Measurements from ENCODE around the gene PKD2. TPM values are rescaled to one million over a fixed set of nuclear protein-coding genes. Genes with fewer than 3 reads are reported as not detected.

The PKD2 gene
- total RNA-seq, 1 experiment from 2014 or later: 38.4 TPM

DNA sequence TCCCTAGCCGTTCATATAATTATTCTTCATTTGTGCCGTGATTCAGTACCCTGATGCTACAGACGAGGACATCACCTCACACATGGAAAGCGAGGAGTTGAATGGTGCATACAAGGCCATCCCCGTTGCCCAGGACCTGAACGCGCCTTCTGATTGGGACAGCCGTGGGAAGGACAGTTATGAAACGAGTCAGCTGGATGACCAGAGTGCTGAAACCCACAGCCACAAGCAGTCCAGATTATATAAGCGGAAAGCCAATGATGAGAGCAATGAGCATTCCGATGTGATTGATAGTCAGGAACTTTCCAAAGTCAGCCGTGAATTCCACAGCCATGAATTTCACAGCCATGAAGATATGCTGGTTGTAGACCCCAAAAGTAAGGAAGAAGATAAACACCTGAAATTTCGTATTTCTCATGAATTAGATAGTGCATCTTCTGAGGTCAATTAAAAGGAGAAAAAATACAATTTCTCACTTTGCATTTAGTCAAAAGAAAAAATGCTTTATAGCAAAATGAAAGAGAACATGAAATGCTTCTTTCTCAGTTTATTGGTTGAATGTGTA lies 24.9 kb upstream of the PKD2 start:
- Histone ChIP-seq H3K27me3 (ENCODE audit: insufficient read depth, low read length) (no peaks in the 10 kb centered on the region), H2BK15ac (ENCODE audit: low read depth, low read length) (no peak overlapping the region), H3K18ac (ENCODE audit: insufficient read length, low read depth, low read length) (no peak overlapping the region), H3K4me1 (ENCODE audit: insufficient read depth, low read length) (no peaks in the 10 kb centered on the region), H3K23me2 (ENCODE audit: insufficient read length, low read depth, low read length, poor library complexity, severe bottlenecking) (no peaks in the 10 kb centered on the region), H3K79me1 (ENCODE audit: insufficient read depth, low read depth, low read length, poor library complexity, severe bottlenecking) (no peaks in the 10 kb centered on the region), H3K79me2 (ENCODE audit: insufficient read depth, low read length) (no peaks in the 10 kb centered on the region), H3K27ac (ENCODE audit: insufficient read length, low read depth, low read length) (no peak overlapping the region), H2BK20ac (ENCODE audit: low read depth, low read length, poor library complexity, severe bottlenecking) (no peak overlapping the region), H2BK120ac (ENCODE audit: low read depth, low read length, poor library complexity, severe bottlenecking) (no peak overlapping the region), H2BK12ac (ENCODE audit: insufficient read length, low read depth, low read length) (no peak overlapping the region), H4K20me1 (ENCODE audit: control insufficient read depth, insufficient read depth, insufficient read length) (no peaks in the 10 kb centered on the region), H3K9me3 (ENCODE audit: control insufficient read depth, low read depth, low read length) (no peaks in the 10 kb centered on the region), H4K91ac (ENCODE audit: insufficient read length, low read depth, low read length) (no peak overlapping the region), H2BK5ac (ENCODE audit: insufficient read length, low read length) (no peak overlapping the region), H3K56ac (ENCODE audit: insufficient read length, low read depth, low read length) (no peak overlapping the region), H3K14ac (ENCODE audit: insufficient read depth, low read length) (no peak overlapping the region), H2AK5ac (ENCODE audit: insufficient read length, low read length) (no peak overlapping the region), H3K4ac (ENCODE audit: low read depth, low read length) (no peak overlapping the region), H3K4me2 (ENCODE audit: insufficient read depth, insufficient read length, low read length) (no peak overlapping the region), H3K9ac (ENCODE audit: extremely low read depth, insufficient read length, low read length) (no peak overlapping the region), H2AFZ (ENCODE audit: low read length) (no peak overlapping the region), H4K8ac (replicated peaks; ENCODE audit: insufficient read length, low read depth, low read length) (no peak overlapping the region), H3T11ph (ENCODE audit: low read length) (no peak overlapping the region), H4K5ac (ENCODE audit: insufficient read length, low read depth, low read length) (no peak overlapping the region), H3K23ac (ENCODE audit: insufficient read length, low read depth, low read length) (no peak overlapping the region)
- Mint-ChIP-seq H3K4me1 (peaks cover 5 to 13% of the 10 kb centered on the region in 2 experiments), H3K4me3 (no peak overlapping the region), H3K27me3 (ENCODE audit: low read depth) (no peaks in the 10 kb centered on the region), H3K36me3 (ENCODE audit: insufficient read depth in 1 of 3, low read depth in 3 of 3) (peaks cover 0 to 8% (median 2%) of the 10 kb centered on the region in 3 experiments; a peak in 4 of 7 replicates), H3K27ac (no peak overlapping the region), H3K9me3 (no peaks in the 10 kb centered on the region)
- DNase-seq: no peak
- WGBS (ENCODE audit: extremely low coverage, insufficient read length, low lambda C conversion rate): no CpG with 5 or more reads among the region's 13 CpGs
- TF ChIP-seq, protein P1, sequence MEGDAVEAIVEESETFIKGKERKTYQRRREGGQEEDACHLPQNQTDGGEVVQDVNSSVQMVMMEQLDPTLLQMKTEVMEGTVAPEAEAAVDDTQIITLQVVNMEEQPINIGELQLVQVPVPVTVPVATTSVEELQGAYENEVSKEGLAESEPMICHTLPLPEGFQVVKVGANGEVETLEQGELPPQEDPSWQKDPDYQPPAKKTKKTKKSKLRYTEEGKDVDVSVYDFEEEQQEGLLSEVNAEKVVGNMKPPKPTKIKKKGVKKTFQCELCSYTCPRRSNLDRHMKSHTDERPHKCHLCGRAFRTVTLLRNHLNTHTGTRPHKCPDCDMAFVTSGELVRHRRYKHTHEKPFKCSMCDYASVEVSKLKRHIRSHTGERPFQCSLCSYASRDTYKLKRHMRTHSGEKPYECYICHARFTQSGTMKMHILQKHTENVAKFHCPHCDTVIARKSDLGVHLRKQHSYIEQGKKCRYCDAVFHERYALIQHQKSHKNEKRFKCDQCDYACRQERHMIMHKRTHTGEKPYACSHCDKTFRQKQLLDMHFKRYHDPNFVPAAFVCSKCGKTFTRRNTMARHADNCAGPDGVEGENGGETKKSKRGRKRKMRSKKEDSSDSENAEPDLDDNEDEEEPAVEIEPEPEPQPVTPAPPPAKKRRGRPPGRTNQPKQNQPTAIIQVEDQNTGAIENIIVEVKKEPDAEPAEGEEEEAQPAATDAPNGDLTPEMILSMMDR (conservative IDR thresholded peaks at IDR 0.05): no peak
